Inflammatory macrophage treated with lipopolysaccharide for 1 hour (primary cell): ENCODE results near the gene AP1M1.
"Not testable (repeated sequence)": the region's sequence is repeated elsewhere in the genome, so short reads cannot be mapped to it uniquely, and the experiment has no call there.

Experiments used
- DNase-seq, 2 donors: peaks; one replicate each; pipeline ENCODE4 v3.0.0-alpha.2; 2020 to 2022

The AP1M1 gene

GRCh38 chr19:16197622-16198369 lies at the start of gene AP1M1:
AP1M1 (plus strand) TSS chr19:16197911; CDS start chr19:16198027, 116 bp downstream.
- peak; percentile 97 to 100 for DNase-seq

- no peak for DNase-seq
Measured at GRCh38 chr19:16148443-16149229, 49.1 kb upstream of the AP1M1 start.

- peak in 1 of 2 donors; percentile 11 for DNase-seq
Measured at GRCh38 chr19:16153582-16154336, 44.0 kb upstream of the AP1M1 start.

- DNase-seq: no peak
Measured at GRCh38 chr19:16154557-16154956, 43.2 kb upstream of the AP1M1 start.

- no peak for DNase-seq
Measured at GRCh38 chr19:16155128-16155527, 42.6 kb upstream of the AP1M1 start.

- DNase-seq: no peak
Measured at GRCh38 chr19:16156904-16157303, 40.8 kb upstream of the AP1M1 start.

GRCh38 chr19:16157601-16158000 lies 40.1 kb upstream of the AP1M1 start:
- DNase-seq: no peak

- DNase-seq: no peak
Measured at GRCh38 chr19:16159655-16160054, 38.1 kb upstream of the AP1M1 start.

- DNase-seq: no peak
Measured at GRCh38 chr19:16160445-16160942, 37.2 kb upstream of the AP1M1 start.

- DNase-seq: no peak
Measured at GRCh38 chr19:16160943-16161560, 36.7 kb upstream of the AP1M1 start.

- peak in 1 of 2 donors; percentile 5 for DNase-seq
Measured at GRCh38 chr19:16161840-16162239, 35.9 kb upstream of the AP1M1 start.

- DNase-seq: no peak
Measured at GRCh38 chr19:16164222-16164890, 33.4 kb upstream of the AP1M1 start.

GRCh38 chr19:16166417-16166816 lies 31.3 kb upstream of the AP1M1 start:
- no peak for DNase-seq

- DNase-seq: no peak
Measured at GRCh38 chr19:16167055-16167454, 30.7 kb upstream of the AP1M1 start.

- peak; percentile 61 to 66 for DNase-seq
Measured at GRCh38 chr19:16168465-16169081, 29.1 kb upstream of the AP1M1 start.

- no peak for DNase-seq
Measured at GRCh38 chr19:16170134-16170533, 27.6 kb upstream of the AP1M1 start.

GRCh38 chr19:16175954-16176353 lies 21.8 kb upstream of the AP1M1 start:
- no peak for DNase-seq

GRCh38 chr19:16178866-16179265 lies 18.8 kb upstream of the AP1M1 start:
- DNase-seq: not testable (repeated sequence)

- no peak for DNase-seq
Measured at GRCh38 chr19:16180611-16181010, 17.1 kb upstream of the AP1M1 start.

GRCh38 chr19:16184665-16185122 lies 13.0 kb upstream of the AP1M1 start:
- no peak for DNase-seq

GRCh38 chr19:16185123-16185767 lies 12.5 kb upstream of the AP1M1 start, which contains the start of gene FAM32A:
FAM32A (plus strand) TSS chr19:16185410; CDS start chr19:16185443, 33 bp downstream.
- DNase-seq: peak; percentile 99 to 100
